NCI-H774 (cell line): ENCODE data around the gene CARD19.

Source experiments
- DNase-seq: peaks from one replicate; lab custom pipeline; 2025; lab: John Stamatoyannopoulos, UW

CARD19 gene

DNA sequence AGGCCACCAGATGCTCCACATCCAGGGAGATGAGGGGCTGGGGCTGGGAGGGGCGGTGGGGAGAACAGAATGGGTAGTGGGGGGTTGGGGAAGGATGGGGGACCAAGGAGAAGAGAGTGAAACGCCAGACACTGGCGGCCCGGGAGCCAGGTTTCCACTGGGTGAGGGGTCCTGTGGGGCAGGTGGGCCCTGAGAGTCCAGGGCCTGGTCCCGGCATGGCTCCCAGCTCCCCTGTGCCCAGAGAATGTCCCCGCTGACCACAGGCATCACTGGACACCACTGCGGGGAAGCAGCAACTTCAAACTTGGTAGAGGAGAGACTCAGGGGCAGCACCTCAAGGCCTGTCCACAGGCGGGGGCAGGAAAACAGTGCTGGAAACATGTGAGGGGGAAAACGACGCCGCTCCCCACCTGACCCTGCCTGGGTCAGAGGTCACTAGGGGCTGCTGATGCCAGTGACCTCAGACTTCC, 24.9 kb downstream of the CARD19 start:
- DNase-seq, result no peak

DNA sequence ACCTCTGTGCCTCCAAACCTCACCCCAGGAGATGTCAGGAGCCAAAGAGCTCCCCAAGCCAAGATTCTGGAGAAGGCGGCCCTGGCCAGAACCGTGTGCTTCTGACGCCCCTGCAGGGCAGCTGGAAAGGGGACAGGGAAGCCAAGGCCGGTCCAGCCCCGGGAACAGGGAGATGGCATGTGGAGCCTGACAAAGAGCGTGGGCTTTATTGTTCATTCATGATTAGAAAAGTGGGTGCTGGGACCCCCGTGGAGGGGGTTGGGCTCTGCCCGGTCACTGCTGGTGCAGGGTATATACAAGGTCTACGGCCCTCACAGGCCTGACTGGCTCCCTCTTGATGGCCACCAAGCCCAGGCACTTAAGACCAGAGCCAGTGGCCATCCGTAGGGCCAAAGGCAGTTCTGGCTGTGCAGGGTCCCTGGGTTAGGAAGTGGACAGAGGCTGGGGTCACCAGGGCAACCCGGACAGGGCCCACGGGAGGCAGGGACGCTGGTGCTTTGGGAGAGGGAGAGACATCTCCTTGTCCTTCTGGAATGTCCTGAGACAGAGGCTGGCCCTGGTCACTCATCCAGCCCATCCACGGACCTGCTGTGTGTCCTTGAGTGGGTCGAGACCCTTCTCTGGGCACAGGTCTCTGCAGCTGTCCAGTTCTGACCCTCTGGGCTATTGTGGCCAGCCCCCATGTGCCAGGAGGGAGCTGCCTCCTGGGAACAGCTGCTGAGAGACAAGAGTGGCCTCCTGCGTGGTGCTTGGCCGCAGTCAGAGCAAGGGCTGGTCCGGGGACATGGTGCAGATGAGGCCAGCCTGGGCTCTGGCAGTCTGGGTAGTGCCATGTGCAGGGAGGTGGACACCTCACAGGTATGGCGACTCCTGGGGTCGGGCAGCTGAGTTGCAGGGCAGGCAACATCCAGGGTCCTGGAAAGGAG, 25.6 kb downstream of the CARD19 start:
- no peak for DNase-seq

DNA sequence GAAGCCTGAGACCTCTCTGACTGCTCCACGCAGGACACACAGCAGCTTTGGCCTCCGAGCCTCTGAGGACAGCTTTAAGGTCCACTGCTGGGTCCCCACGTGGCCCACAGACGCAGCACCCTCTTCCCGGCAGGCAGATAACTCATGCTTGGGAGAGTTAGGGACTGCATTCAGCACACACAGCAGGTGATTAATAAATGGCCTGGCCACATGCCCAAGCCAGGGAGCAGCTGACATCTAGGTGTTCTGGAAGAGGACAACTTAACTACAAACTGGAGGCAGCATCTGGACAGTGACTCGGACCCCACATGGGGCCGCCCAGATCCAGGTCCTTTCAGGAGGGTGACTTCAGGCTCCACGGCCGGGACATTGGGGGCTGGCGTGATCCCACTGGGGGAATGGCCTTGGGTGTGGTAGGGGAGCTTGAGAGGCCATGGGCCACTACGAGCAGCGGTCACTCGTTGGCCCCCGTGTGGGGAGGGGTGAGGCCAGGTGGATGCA, 26.8 kb downstream of the CARD19 start:
- DNase-seq, result no peak

DNA sequence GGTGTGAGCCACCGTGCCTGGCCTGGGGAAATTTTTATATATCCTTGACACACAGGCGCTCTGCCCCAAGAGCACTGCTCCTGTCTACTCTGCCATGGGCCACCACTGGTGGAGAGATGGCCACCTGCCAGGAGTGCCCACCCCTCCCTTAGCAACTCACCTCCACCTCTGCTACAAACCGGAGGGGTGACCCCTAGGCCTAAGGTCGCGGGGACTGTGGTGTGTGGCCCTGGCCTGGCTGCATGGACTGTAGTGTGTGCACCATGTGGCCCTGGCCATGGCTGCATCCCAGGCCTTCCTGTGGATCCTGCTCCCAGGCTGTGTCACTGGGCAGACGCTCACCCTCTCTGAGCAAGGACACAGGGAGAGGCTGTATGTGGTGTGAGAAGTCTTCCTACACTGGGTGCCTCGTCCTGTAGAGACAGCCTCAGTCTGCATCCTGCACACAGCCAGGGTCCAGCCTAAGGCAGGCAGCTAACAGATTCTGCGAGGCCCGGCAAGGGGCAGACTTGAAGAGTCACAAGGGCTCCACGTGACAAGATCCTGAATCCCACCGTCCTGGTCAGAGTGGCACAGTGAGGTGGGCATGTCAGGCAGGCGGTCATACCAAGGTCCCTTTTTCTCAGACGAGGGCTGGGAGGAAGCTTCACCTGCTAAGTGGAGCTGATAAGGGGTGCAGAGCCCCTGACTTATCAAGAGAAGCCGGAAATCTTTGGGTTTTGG, 27.7 kb downstream of the CARD19 start:
- no peak for DNase-seq

DNA sequence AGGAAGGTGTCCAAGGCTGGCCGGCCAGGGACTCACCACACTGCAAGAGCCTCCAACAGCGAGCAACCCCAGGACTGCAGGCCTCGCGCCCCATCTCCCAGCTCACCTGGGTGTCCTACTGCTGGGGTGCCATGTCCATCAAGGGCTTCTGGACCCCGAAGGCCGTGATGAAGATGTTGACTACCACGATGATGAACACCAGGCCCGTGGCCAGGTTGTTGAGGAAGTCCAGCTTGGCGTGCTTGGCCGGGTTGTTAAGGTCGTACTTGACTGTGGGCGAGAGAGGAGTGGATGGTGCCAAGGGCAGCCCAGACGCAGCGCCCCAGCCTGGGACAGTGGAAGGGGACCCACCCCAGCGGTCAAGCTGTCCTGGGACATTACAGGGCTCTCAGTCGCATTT, 28.8 kb downstream of the CARD19 start:
- no peak for DNase-seq

DNA sequence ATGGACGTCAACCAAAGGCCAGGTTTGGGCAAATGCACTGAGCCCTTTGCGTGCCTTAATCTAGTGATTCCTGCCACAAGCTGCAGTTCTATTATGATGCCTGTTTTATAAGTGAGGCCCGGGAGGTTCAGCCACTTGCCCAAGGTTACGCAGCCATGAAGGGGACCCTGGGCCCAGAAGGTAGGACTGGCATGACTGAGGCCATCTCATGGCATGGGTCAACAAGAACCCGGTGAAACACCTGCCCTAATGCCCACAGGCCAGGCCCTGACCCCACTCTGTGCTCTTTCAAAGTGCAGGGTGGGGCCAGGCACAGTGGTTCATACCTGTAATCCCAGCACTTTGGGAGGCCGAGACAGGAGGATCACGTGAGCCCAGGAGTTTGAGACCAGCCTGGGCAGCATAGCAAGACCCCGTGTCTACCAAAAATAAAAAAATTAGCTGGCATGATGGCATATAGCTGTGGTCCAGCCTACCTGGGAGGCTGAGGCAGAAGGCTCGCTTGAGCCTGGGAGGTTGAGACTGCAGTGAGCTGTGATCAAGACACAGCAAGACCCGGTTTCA, 29.4 kb downstream of the CARD19 start:
- DNase-seq, result no peak

DNA sequence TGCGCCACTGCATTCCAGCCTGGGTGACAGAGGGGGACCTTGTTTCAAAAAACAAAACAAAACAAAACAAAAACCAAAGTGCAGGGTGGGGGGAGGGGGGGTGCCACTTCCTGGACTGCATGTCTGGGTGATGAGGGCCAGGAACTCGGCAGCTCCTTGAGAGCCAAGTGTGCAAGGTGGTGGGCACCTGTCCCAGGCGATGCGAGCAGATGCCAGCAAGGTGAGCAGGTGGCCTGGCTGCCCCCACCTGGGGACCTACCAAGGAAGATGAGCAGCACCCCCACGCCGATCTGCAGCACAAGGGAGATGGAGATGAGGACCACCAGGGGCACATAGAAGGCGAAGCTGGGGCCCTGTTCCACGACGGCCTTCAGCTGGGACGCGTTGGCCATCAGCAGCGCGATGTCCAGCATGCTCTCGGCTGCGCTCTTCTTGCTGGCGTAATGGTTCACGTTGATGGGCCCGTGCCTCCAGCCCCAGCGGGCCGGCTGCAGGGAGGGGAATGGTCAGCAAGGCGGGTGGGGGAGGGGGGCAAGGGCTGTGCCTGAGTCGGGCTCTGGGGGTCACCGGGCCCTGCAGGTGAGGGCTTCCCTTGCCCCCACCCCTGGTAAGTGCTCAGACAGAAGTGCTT, 30.2 kb downstream of the CARD19 start:
- no peak for DNase-seq

DNA sequence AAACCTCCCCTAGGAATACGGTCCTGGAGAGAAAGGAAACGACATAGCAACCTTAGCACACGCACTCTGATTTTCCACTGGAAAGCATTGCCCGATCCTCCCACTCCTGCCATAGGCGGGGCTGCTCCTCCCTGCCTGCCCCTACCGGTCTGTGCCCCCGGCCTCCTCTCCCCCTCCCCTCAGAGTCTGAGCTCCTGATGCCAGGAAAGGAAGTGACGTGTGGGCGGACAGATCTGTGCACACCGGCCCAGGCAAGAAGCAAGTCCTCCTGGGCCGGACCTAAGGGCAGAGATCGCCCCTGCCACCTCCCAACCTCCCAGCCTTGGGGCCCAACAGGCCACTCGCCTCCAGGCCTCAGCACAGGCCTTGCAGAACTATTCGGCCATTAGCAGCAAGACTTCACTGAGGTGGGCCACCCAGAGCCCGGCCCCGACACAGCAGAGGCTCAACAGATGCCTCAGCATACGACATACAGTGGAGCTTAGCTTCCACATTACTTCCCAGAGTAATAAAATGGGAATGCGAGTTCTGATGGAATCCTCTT, 30.9 kb downstream of the CARD19 start:
- no peak for DNase-seq

DNA sequence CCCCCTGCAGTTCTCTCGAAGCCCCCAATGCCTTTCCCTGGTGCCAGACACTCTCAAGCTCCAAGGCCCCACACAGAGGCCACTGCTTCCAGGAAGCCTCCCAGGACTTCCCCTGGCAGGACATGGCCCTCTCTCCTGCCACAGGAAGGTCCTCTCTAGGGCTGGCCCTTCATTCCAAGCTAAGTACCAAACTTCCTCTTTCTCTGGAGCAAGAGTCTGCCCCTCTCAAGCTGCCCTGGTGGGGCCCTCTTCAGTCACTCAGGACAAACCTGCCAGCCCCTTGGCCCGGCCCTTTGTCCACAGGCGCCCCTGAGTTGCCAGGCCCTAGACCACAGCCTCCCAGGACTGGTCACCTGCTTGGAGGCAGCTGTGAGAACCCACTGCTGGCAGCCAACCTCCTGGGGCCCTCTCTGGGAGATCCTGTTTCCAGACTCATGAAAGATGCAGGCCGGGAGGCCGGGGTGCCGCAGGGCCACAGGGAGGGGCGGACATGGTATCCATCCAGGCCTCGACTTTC, 31.4 kb downstream of the CARD19 start:
- no peak for DNase-seq

DNA sequence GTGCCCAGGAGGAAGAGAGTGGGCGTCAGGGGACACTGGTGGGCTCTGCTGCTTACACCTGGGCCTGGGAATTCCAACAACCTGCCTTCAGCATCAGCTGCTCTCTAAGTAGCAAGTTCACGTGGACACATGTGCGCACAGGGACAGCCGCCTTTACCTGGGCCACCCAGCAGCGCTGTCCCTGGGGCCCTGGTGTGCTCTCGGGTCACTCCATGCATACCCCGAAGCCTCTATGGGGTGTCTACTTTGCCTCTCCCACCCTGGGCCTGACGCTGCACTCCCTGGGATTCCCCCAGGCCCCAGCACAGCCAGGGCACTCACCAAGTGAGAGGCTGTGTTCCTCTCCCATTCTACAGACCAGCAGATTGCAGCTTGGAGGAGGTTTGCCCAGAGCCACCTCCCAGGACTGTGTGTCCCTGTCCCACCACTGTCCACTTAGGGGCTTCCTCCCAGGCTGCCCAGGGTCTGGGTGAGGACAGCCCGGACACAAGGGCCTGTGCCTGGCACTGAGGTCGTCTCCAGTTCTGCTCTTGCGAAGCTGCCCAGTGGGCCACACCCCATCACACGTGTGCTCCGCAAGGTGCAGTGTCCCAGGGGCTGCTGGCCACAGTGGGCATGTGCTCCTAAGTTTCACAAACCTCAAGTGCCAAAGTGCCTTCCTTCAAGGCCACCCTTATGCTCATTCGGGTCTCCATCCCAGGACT, 32.1 kb downstream of the CARD19 start:
- DNase-seq, result no peak

DNA sequence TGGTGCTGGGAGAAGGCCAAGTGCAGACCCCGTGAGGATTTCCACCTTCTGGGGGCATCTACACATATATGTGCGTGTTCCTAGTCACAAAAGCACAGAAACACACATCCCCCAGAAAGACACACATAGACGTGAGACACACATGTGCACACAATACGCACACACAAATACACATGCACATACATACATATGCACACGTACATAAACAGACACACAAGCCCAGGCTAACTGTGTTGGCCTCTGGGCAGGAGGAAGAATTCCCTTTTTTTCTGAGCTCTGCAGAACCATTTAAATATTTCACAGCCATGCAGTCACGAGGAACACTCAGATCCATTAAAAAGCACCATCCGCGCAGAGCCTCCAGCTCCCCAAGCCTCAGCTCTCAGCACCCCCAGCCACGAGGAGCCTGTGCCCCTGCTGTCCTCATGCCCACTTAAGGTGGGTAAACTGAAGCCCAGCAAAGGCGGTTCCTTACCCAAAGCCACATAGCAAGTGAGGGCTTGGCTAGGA, 32.8 kb downstream of the CARD19 start:
- no peak for DNase-seq

DNA sequence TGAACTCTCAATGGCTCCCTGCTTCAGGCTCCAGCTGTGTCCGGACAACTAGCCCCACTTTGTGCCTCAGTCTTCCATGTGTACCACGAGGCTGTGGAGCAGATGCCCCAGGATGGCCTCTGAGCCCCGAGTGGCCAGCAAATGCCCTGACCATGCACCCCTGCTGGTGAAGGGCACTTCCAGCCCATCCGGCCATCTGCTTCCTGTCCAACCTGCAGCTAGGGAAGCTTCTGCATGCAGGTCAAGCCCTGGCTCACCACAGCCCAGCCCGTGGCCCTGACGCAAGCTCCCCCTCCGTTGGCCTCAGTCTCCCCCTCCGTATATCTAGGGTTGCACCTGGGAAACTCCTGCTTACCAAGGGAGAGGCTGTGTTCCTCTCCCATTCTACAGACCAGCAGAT, 33.3 kb downstream of the CARD19 start:
- no peak for DNase-seq

DNA sequence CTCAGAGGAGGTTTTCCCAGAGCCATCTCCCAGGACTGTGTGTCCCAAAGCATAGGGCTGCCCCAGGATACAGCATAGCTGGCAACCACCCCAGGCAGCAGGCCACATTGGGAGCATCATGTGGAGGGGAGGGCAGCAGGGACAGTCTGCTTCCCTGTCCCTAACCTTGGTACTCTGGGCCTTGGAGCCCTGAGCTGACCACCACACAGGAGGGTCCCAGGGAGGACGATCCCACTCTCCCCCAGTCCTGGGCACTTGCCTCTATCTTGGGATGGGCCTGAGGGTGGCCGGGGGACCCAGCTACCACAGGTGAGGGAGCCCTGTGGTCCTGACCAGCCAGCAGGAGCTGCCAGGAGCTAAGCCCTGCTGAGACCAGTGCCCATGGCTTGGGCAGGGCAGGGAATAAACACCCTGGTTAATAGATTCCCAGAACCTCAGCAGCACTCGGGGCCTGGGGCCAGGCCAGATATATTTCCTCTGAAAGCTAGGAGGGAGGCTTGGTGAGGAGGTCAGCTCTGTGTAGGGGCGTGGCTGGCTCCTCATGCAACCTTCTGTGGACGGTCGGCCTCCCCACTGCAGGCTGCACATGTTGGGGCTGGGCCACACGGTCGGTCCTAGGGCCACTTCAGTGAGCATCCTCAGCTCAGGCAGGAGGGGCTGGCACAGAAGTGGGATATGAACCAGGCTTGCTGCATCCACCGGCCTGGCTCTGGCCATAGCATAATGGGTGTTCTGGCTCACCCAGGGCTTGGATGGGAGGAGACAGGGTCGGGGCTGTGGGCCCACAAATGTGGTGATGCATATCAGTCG, 33.9 kb downstream of the CARD19 start:
- no peak for DNase-seq

DNA sequence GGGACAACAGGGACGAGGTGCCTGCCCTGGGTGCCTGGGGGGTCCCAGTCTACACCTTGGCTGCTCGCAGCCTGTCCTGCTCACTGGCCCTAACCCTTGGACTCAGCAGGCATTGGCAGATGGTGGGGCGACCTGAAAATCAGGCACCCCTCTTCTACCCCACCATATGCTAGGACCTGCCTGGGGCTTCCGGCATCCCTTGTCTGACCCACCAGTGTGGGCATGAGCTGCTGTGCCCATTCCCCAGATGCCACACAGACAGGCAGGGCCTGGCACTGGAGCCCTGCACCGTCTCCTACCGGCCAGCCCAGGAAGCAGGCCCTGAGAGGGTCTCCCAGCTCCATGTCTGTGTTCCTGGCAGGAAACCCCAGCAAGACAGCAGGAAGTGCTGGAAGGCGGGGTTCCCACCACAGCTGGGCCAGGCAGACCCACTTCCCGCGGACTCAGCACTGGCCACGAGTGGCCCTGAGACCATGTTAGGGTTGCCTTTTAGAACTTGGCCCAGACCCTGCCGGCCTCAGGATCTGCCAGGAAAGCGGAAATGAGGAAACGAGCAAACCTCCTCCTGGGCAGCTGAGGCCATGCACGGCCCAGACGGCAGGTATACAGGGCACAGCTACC, 35.0 kb downstream of the CARD19 start:
- DNase-seq, result no peak

DNA sequence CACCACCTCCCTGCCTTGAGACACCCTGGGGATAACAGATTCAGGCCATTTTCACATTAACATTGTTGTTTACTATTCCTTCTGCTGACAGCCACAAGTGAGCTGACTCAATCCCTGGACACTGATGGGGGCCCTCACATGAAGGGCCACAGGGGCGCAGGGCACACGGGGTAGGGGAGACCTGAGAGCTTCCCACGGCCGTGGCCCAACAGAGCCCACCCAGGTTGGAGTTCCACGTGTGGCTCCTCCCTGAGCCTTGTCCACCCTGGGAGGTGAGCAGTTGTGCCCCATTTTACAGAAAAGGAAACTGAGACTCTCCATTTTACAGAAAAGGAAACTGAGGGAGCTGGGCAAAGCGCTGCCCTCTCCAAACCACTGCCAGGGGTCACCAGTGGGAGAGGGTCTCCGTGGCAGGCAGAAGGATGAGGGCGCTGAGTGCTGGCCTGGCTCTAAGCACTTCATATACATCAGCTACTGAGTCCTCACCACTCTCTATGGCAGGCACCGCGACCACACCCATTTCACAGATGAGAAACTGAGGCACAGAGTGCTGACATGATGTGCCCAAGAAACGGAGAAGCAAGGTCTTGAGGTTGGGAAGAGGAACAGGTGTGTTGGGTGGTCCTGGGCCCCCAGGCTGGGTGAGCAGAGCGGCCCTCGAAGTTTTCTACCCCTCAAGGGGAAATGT, 35.7 kb downstream of the CARD19 start:
- no peak for DNase-seq

DNA sequence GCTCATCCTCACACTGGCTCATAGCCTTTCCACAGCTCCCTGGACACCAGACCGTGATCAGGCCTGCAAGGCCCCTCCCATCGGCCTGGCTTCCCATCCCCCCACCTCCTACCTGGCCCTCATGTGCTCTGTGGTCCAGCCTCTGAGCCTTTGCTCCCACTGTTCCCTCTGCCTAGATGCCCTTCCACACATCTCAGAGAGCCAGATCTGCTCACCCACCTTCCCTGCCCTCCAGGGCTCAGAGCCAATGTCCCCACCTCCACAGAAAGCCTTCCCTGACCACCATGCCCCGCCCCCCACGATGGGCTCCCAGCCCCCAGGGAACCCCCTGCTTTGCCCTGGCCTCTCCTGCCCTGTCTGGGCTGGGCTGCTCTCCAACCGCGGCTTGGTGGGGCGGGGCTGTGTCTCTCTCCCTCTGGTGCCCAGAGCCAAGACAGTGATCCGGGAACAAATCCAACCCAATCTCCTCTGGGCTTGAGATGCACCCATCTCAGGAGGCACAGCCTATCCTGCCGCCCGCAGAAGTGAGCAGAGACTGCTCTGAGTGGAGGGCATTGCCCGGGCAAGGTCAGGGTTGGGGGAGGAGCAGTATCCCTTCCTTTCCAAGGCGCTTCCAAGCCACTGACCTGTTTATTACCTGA, 36.4 kb downstream of the CARD19 start:
- DNase-seq, result no peak

DNA sequence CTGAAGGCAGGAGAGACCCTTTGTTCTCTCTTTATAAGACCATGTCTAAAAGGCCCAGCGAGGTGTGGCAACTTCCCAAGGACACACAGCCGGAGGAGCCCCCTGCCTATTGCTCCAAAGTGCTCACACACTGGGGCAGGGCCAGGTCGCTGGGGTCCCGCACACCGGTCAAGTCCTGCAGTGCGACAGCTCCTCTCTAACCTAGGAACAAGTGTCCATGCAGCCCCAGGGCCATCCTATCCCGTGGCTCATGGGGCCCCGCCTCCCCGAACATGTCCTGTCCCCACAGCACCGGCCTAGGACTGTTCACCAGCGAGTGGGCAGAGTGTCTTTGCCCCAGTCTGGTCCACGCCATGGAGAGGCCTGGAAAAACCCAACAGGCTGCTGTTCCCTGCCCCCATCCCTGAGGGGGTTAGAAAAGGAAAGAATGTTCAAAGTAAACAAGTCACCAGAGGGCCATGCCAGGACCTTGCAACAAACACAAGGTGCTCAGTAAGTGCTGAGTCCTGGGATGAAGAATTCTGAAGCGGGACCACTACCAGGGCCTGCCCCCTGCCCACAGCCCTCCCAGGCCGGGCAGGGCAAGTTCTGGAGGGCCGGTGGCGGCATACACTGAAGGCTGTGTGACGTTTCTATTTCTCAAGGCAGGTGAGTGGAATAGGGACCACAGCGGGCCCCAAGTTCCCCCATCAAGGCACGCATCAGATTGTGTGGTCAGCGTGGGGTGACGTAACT, 37.1 kb downstream of the CARD19 start:
- DNase-seq, result no peak

DNA sequence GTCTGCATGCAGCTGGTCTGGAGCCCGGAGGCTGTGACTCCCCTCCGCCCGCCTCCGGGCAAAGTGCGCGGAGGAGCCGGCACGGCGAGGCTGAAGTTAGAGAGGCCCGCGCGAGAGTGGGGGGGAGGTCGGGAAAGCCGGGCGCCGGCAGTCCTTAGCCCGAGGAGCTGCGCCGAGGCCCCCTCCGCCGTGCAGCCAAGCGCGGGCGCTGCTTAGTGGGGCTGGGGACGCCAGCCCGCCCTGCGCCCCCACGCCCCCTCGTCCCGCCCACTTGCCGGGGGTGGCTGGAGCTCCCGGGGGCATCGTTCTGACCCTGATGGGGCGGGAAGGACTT, 37.6 kb downstream of the CARD19 start:
- peak; percentile 43 for DNase-seq
